Measurements from ENCODE around the gene MBD4. TPM values are rescaled to one million over a fixed set of nuclear protein-coding genes. Genes with fewer than 3 reads are reported as not detected.

Gene MBD4
- total RNA-seq, 1 experiment from 2014 or later: 35.8 TPM

DNA sequence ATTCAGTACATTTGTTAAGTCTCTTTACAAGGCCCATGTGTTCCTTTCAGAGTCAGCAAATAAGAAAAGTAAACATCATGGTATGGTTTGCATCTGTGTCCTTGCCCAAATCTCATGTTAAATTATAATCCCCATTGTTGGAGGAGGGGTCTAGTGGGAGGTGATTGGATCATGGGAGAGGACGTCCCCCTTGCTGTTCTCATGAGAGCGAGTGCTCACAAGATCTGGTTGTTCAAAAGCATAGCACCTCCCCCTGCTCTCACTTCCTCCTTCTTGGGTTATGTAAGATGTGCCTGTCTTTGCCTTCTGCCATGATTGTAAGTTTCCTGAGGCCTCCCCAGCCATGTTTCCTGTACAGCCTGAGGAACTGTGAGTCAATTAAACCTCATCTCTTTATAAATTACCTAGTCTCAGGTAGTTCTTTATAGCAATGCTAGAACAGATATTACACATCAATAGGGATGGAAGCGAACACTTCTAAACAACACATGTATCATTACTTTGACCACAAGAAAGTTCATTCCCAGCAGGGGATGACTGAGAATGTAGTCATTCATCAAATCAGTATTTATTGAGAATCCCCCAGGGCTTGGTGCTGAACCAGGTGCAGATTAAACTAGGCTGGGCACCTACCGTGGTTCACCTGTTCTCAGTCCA, 15.4 kb downstream of the MBD4 start:
- POLR2A ChIA-PET: interaction anchor here (1.6 kb wide), 1 partner anchor 14 kb away, joined by 6 read pairs; no protein-coding TSS in a partner anchor
- CTCF ChIA-PET: interaction anchor here (0.5 kb wide), 1 partner anchor 35 kb away, joined by 4 read pairs; no protein-coding TSS in a partner anchor
- H3K36me3 Mint-ChIP-seq (ENCODE audit: insufficient read depth, unreplicated experiment): no peaks in the 10 kb centered on the region
- H3K9me3 Mint-ChIP-seq (ENCODE audit: unreplicated experiment): no peaks in the 10 kb centered on the region
- DNase-seq (ENCODE audit: unreplicated experiment): no peak
- H3K4me1 Mint-ChIP-seq (ENCODE audit: insufficient read depth, unreplicated experiment): peaks cover 14% of the 10 kb centered on the region
- no peaks in the 10 kb centered on the region for H3K27me3 Mint-ChIP-seq (ENCODE audit: insufficient read depth, unreplicated experiment)
- H3K4me3 Mint-ChIP-seq (ENCODE audit: unreplicated experiment): no peak overlapping the region
- intact Hi-C loops (cut with micrococcal nuclease): no loop called here
- TF ChIP-seq, protein P1, sequence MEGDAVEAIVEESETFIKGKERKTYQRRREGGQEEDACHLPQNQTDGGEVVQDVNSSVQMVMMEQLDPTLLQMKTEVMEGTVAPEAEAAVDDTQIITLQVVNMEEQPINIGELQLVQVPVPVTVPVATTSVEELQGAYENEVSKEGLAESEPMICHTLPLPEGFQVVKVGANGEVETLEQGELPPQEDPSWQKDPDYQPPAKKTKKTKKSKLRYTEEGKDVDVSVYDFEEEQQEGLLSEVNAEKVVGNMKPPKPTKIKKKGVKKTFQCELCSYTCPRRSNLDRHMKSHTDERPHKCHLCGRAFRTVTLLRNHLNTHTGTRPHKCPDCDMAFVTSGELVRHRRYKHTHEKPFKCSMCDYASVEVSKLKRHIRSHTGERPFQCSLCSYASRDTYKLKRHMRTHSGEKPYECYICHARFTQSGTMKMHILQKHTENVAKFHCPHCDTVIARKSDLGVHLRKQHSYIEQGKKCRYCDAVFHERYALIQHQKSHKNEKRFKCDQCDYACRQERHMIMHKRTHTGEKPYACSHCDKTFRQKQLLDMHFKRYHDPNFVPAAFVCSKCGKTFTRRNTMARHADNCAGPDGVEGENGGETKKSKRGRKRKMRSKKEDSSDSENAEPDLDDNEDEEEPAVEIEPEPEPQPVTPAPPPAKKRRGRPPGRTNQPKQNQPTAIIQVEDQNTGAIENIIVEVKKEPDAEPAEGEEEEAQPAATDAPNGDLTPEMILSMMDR (IDR thresholded peaks at IDR 0.05; ENCODE audit: unreplicated experiment): no peak
- no TSS peak for BruUV-seq (replicated peaks)
- H3K27ac Mint-ChIP-seq (ENCODE audit: low read depth, unreplicated experiment): no peak overlapping the region

DNA sequence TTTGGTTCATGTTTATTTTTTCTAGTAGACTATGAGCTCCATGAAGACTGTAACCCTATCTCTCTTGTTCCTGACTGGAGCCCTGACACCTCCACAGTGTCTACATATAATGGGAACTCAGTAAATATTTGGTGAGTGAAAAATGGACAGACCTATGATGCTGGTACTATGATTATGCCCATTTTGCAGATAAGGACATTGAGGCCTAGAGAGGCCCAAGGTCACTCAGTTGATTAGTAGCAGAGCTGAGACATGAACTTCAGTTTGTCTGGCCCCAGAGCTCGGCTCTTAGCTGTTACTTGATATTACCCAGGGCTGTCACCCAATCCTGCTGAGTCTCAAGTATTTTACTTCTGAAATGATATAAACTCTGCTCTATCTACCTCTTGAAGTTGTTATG, 16.9 kb downstream of the MBD4 start:
- CTCF ChIA-PET: interaction anchor here (0.5 to 1.1 kb wide), 4 partner anchors 17 to 62 kb away, joined by 4 to 6 read pairs (median 4); no protein-coding TSS in a partner anchor
- H3K4me1 Mint-ChIP-seq (ENCODE audit: insufficient read depth, unreplicated experiment): peaks cover 5% of the 10 kb centered on the region
- no TSS peak for BruUV-seq (replicated peaks)
- no peaks in the 10 kb centered on the region for H3K9me3 Mint-ChIP-seq (ENCODE audit: unreplicated experiment)
- TF ChIP-seq, protein P1 (IDR thresholded peaks at IDR 0.05; ENCODE audit: unreplicated experiment): no peak
- intact Hi-C loops (cut with micrococcal nuclease): no loop called here
- POLR2A ChIA-PET: interaction anchor here (0.7 to 1.6 kb wide), 4 partner anchors 8 to 33 kb away, joined by 3 to 6 read pairs (median 4); no protein-coding TSS in a partner anchor
- no peak overlapping the region for H3K27ac Mint-ChIP-seq (ENCODE audit: low read depth, unreplicated experiment)
- no peak overlapping the region for H3K4me3 Mint-ChIP-seq (ENCODE audit: unreplicated experiment)
- no peaks in the 10 kb centered on the region for H3K36me3 Mint-ChIP-seq (ENCODE audit: insufficient read depth, unreplicated experiment)
- no peaks in the 10 kb centered on the region for H3K27me3 Mint-ChIP-seq (ENCODE audit: insufficient read depth, unreplicated experiment)
- no peak for DNase-seq (ENCODE audit: unreplicated experiment)

DNA sequence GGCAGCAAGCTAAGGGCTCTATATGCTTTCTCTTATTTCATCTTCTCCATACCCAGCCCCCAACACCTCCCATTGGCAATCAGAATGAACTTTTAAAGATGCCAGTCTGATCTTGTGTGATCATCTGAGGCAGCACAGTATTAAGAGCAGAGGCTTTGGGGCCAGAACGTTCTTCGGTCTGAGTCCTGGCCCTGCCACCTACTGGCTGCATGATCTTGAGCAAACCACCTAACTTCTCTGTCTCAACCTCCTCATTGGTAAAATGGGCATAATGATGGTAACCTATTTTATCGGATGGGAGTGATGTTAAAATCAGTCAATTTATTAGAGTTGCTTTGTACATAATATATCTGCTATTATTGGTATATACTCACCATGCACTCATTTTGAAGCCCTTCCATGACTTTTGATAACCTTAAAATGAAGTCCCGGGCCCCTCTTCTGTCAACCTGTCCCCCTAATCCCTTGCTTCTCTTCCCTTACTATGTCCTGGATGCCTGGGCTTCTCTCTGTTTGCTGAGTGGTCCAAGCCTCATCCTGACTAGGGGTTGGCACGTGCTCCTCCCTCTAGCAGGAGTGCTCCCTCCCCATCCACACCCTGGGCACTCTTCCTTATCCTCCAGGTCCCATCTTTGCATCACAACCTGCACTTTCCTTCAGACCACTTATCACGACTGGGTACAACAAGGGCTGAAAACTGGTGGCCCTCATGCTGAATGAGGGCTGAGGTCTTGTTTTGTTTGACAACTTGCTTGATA, 17.6 kb downstream of the MBD4 start:
- DNase-seq (ENCODE audit: unreplicated experiment): no peak
- no peaks in the 10 kb centered on the region for H3K36me3 Mint-ChIP-seq (ENCODE audit: insufficient read depth, unreplicated experiment)
- no peak overlapping the region for H3K27ac Mint-ChIP-seq (ENCODE audit: low read depth, unreplicated experiment)
- no peak overlapping the region for H3K4me3 Mint-ChIP-seq (ENCODE audit: unreplicated experiment)
- no TSS peak for BruUV-seq (replicated peaks)
- intact Hi-C loops (cut with micrococcal nuclease): no loop called here
- ChIA-PET CTCF (interaction anchor here (1.1 kb wide), 1 partner anchor 16 kb away, joined by 4 read pairs; no protein-coding TSS in a partner anchor), POLR2A (interaction anchor here (0.7 to 1.6 kb wide), 4 partner anchors 8 to 34 kb away, joined by 3 to 6 read pairs (median 4); no protein-coding TSS in a partner anchor)
- TF ChIP-seq, protein P1 (IDR thresholded peaks at IDR 0.05; ENCODE audit: unreplicated experiment): no peak
- H3K9me3 Mint-ChIP-seq (ENCODE audit: unreplicated experiment): no peaks in the 10 kb centered on the region
- no peaks in the 10 kb centered on the region for H3K27me3 Mint-ChIP-seq (ENCODE audit: insufficient read depth, unreplicated experiment)
- peaks cover 5% of the 10 kb centered on the region for H3K4me1 Mint-ChIP-seq (ENCODE audit: insufficient read depth, unreplicated experiment)

DNA sequence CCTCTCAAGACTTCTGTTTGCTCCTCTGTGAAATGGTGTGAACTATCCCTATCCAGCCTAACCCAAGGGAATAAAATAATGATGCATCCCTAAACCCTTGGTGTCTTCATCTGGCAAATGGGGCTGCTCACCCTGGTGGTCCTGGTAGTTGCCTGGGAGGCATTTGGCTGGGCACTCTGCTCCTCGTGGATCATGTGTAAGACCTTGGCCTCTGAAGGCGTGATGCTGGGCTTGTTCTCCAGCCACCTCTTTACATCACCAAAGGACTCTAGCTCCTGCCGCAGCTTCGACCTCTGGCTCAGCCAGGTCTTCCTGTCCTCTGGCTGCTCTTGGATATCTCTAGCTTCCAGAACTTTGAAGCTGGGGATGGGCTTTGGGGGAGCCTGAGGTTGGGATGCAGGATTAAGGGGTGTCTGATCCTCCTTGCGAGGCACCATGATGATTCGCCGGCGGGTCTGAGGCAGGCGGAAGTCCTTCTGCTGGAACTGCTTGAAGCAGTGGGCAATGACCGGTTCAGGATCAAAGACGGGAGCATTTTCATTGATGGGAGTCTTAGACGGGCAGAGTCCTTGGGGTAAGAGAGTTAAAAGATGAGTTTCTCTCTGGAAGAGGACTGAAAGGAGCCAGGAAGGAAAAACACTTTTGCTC, 18.4 kb downstream of the MBD4 start:
- Mint-ChIP-seq H3K4me3 (ENCODE audit: unreplicated experiment) (no peak overlapping the region), H3K9me3 (ENCODE audit: unreplicated experiment) (no peaks in the 10 kb centered on the region), H3K36me3 (ENCODE audit: insufficient read depth, unreplicated experiment) (no peaks in the 10 kb centered on the region), H3K4me1 (ENCODE audit: insufficient read depth, unreplicated experiment) (peaks cover 5% of the 10 kb centered on the region), H3K27me3 (ENCODE audit: insufficient read depth, unreplicated experiment) (no peaks in the 10 kb centered on the region), H3K27ac (ENCODE audit: low read depth, unreplicated experiment) (no peak overlapping the region)
- TF ChIP-seq, protein P1 (IDR thresholded peaks at IDR 0.05; ENCODE audit: unreplicated experiment): no peak
- no peak for DNase-seq (ENCODE audit: unreplicated experiment)
- ChIA-PET CTCF (interaction anchor here (1.0 to 1.2 kb wide), 2 partner anchors 21 to 23 kb away, joined by 3 to 4 read pairs; no protein-coding TSS in a partner anchor), POLR2A (interaction anchor here (0.7 to 0.8 kb wide), 2 partner anchors 20 to 22 kb away, joined by 3 read pairs; no protein-coding TSS in a partner anchor)
- no TSS peak for BruUV-seq (replicated peaks)
- intact Hi-C loops (cut with micrococcal nuclease): no loop called here
